MM.1S (cell line): Measurements from ENCODE around the gene MEIS2.

Experiments
- DNase-seq: peaks from one replicate; pipeline ENCODE4 v3.0.0-alpha.2; 2015
- H2AFZ ChIP-seq: fragments of 300-600 bp; sonication (generic); 2 replicates; pipeline ENCODE4 v1.6.0; 2016; ENCODE audit warnings: antibody characterized with exemption, low read length
- H3F3A ChIP-seq: fragments of 300-600 bp; sonication (generic); 2 replicates; pipeline ENCODE4 v1.6.1; 2016; ENCODE audit warnings: mild to moderate bottlenecking, antibody characterized with exemption, low read length, moderate library complexity, mixed read lengths; ENCODE audit not compliant: insufficient read depth
- H3K27ac ChIP-seq: fragments of 300-600 bp; sonication (generic); 2 replicates; pipeline ENCODE4 v1.5.1; 2016; ENCODE audit warnings: mild to moderate bottlenecking, low read length
- H3K27me3 ChIP-seq: fragments of 300-600 bp; sonication (generic); replicated peaks from 2 replicates; pipeline ENCODE4 v1.6.0; 2016; ENCODE audit warnings: low read length; ENCODE audit not compliant: insufficient read depth
- H3K36me3 ChIP-seq: fragments of 300-600 bp; sonication (generic); replicated peaks from 2 replicates; pipeline ENCODE4 v1.6.1; 2016; ENCODE audit warnings: mild to moderate bottlenecking, low read length, mixed read lengths; ENCODE audit not compliant: insufficient read depth
- H3K4me1 ChIP-seq: fragments of 300-600 bp; sonication (generic); 2 replicates; pipeline ENCODE4 v1.6.1; 2016; ENCODE audit warnings: low read length, mixed read lengths
- H3K4me2 ChIP-seq: fragments of 300-600 bp; sonication (generic); 2 replicates; pipeline ENCODE4 v1.6.0; 2016; ENCODE audit warnings: low read depth, low read length
- H3K4me3 ChIP-seq: fragments of 300-600 bp; sonication (generic); 2 replicates; pipeline ENCODE4 v1.5.1; 2016; ENCODE audit warnings: low read length, mixed read lengths
- H3K79me2 ChIP-seq: fragments of 300-600 bp; sonication (generic); 2 replicates; pipeline ENCODE4 v1.6.1; 2016; ENCODE audit warnings: mixed run types, low read length, mixed read lengths
- H3K9ac ChIP-seq: fragments of 300-600 bp; sonication (generic); 2 replicates; pipeline ENCODE4 v1.6.1; 2016; ENCODE audit warnings: low read length, mixed read lengths
- H3K9me2 ChIP-seq: fragments of 300-600 bp; sonication (generic); replicated peaks from 2 replicates; pipeline ENCODE4 v1.6.1; 2016; ENCODE audit warnings: mild to moderate bottlenecking, low read length, mixed read lengths; ENCODE audit not compliant: insufficient read depth
- H3K9me3 ChIP-seq: fragments of 300-600 bp; sonication (generic); replicated peaks from 2 replicates; pipeline ENCODE4 v1.6.1; 2016; ENCODE audit warnings: mild to moderate bottlenecking, low read length, mixed read lengths; ENCODE audit not compliant: insufficient read depth
- H4K20me1 ChIP-seq: fragments of 300-600 bp; sonication (generic); 2 replicates; pipeline ENCODE4 v1.6.1; 2016; ENCODE audit warnings: mild to moderate bottlenecking, low read length, moderate library complexity, mixed read lengths; ENCODE audit not compliant: insufficient read depth
- CTCF ChIP-seq: fragments of 300-600 bp; sonication (generic); IDR thresholded peaks from 2 replicates; pipeline ENCODE4 v1.5.1; 2016; ENCODE audit warnings: antibody characterized with exemption, low read length, mixed read lengths
- EZH2 ChIP-seq: fragments of 300-600 bp; sonication (generic); optimal IDR thresholded peaks from 2 replicates; pipeline ENCODE3; 2017; ENCODE audit warnings: low read depth, mild to moderate bottlenecking, antibody characterized with exemption, low read length, mixed read lengths
- EZH2phosphoT487 ChIP-seq: fragments of 300-600 bp; sonication (generic); IDR thresholded peaks from 2 replicates; pipeline ENCODE4 v1.6.1; 2018; ENCODE audit warnings: antibody characterized with exemption, low read length

Gene MEIS2

GRCh38 chr15:36947035-36947719 lies 153.2 kb downstream of the MEIS2 start:
- no peaks in the 10 kb centered on the region for H4K20me1 ChIP-seq
- no peak overlapping the region for H3K27ac ChIP-seq
- no peak overlapping the region for H3K4me2 ChIP-seq
- H3K9me3 ChIP-seq = no peaks in the 10 kb centered on the region
- no peaks in the 10 kb centered on the region for H3K4me1 ChIP-seq
- no peaks in the 10 kb centered on the region for H3K27me3 ChIP-seq
- no peak overlapping the region for H3K9ac ChIP-seq
- TF ChIP-seq EZH2 (no peak), EZH2phosphoT487 (no peak), CTCF (no peak)
- no peaks in the 10 kb centered on the region for H3K79me2 ChIP-seq
- no peaks in the 10 kb centered on the region for H3F3A ChIP-seq
- H3K9me2 ChIP-seq = no peaks in the 10 kb centered on the region
- no peak for DNase-seq
- no peaks in the 10 kb centered on the region for H3K36me3 ChIP-seq
- no peak overlapping the region for H2AFZ ChIP-seq
- no peak overlapping the region for H3K4me3 ChIP-seq

- Histone ChIP-seq H3K9ac (no peak overlapping the region), H3K36me3 (no peaks in the 10 kb centered on the region), H3K9me2 (no peaks in the 10 kb centered on the region), H3K4me1 (no peaks in the 10 kb centered on the region), H2AFZ (no peak overlapping the region), H3K9me3 (no peaks in the 10 kb centered on the region), H3K27ac (no peak overlapping the region), H3K4me2 (no peak overlapping the region), H3K27me3 (no peaks in the 10 kb centered on the region), H3F3A (no peaks in the 10 kb centered on the region), H4K20me1 (no peaks in the 10 kb centered on the region), H3K4me3 (no peak overlapping the region), H3K79me2 (no peaks in the 10 kb centered on the region)
- TF ChIP-seq CTCF (no peak), EZH2 (no peak), EZH2phosphoT487 (no peak)
- DNase-seq = no peak
Observed at GRCh38 chr15:36944442-36944841, 155.9 kb downstream of the MEIS2 start.

- no peak overlapping the region for H3K27ac ChIP-seq
- no peaks in the 10 kb centered on the region for H3K27me3 ChIP-seq
- no peak for TF ChIP-seq EZH2
- TF ChIP-seq EZH2phosphoT487 = no peak
- TF ChIP-seq CTCF = no peak
- DNase-seq = no peak
- no peaks in the 10 kb centered on the region for H3F3A ChIP-seq
- H3K36me3 ChIP-seq = no peaks in the 10 kb centered on the region
- H3K79me2 ChIP-seq = no peaks in the 10 kb centered on the region
- H3K9ac ChIP-seq = no peak overlapping the region
- H3K9me2 ChIP-seq = no peaks in the 10 kb centered on the region
- H3K4me2 ChIP-seq = no peak overlapping the region
- H2AFZ ChIP-seq = no peak overlapping the region
- H3K4me1 ChIP-seq = no peaks in the 10 kb centered on the region
- no peaks in the 10 kb centered on the region for H3K9me3 ChIP-seq
- no peaks in the 10 kb centered on the region for H4K20me1 ChIP-seq
- H3K4me3 ChIP-seq = no peak overlapping the region
Observed at GRCh38 chr15:36943508-36944361, 156.6 kb downstream of the MEIS2 start.
